Measurements from ENCODE around the gene ATP6V1C2.
"Not testable (repeated sequence)": the region's sequence is repeated elsewhere in the genome, so short reads cannot be mapped to it uniquely, and the experiment has no call there.

ATP6V1C2 gene

DNA sequence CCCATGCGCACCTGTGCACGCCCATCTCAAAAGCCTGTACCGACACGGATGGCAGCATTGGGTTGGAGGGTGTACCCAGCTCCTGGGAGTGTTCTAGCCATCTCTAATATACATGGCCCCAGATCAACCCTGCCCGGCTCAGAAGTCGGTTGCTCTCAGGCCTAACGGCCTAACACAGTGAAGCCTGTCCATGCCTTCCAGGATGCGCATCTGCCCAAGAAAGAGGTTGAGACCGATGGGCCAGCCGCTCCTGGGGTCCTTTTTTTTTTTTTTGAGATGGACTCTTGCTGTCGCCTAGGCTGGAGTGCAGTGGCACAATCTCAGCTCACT lies 59.0 kb downstream of the ATP6V1C2 start:
- peaks cover 59% of the 10 kb centered on the region for H3K36me3 ChIP-seq (ENCODE audit: control insufficient read depth, low read depth, low read length)
- H3K9ac ChIP-seq (ENCODE audit: low read length) = no peak overlapping the region
- no peak overlapping the region for H3K4me3 ChIP-seq (ENCODE audit: low read length)
- no peak overlapping the region for H3K27ac ChIP-seq (ENCODE audit: low read length)
- H3K4me1 ChIP-seq (ENCODE audit: control insufficient read depth, low read depth, low read length) = no peaks in the 10 kb centered on the region
- no peaks in the 10 kb centered on the region for H3K9me3 ChIP-seq (ENCODE audit: control insufficient read depth, low read depth, low read length)
- no peaks in the 10 kb centered on the region for H3K27me3 ChIP-seq (ENCODE audit: control insufficient read depth, insufficient read depth, low read length)

DNA sequence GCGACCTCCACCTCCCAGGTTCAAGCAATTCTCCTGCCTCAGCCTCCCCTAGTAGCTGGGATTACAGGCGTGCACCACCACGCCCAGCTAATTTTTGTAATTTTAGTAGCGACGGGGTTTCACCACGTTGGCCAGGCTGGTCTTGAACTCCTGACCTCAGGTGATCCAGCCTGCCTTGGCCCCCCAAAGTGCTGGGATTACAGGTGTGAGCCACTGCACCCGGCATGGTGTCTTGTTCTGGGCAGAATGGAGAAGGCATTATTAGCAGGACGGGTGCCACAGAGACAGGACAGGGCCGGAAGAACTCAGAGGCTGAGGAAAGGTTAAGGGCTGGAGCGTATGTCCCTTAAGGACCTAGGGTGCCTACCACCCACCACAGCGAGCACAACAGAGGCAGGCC lies 59.4 kb downstream of the ATP6V1C2 start:
- not testable (repeated sequence) for H3K9me3 ChIP-seq (ENCODE audit: control insufficient read depth, low read depth, low read length); H3K27ac ChIP-seq (ENCODE audit: low read length); H3K9ac ChIP-seq (ENCODE audit: low read length); H3K4me3 ChIP-seq (ENCODE audit: low read length); H3K4me1 ChIP-seq (ENCODE audit: control insufficient read depth, low read depth, low read length); H3K27me3 ChIP-seq (ENCODE audit: control insufficient read depth, insufficient read depth, low read length)
- H3K36me3 ChIP-seq (ENCODE audit: control insufficient read depth, low read depth, low read length) = peaks cover 62% of the 10 kb centered on the region

DNA sequence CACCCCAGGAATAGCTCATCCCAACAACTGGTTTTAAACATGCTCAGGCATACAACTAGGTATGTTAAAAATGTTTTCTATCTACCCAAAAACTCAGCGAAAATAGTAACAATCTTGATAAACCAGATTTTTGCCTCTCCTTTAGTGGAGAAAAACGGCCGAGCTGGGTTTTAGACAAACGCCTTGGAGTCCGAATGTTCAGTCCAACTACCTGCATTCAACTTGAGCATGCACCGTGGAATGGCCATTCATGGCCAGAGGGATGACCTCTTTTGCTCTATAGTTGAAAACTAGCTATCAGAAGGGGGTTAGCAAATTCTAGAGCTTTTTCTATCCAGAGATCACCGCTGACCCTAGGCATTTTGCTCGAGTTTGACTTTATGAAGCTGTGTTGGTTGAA lies 60.3 kb downstream of the ATP6V1C2 start:
- peaks cover 72% of the 10 kb centered on the region for H3K36me3 ChIP-seq (ENCODE audit: control insufficient read depth, low read depth, low read length)

DNA sequence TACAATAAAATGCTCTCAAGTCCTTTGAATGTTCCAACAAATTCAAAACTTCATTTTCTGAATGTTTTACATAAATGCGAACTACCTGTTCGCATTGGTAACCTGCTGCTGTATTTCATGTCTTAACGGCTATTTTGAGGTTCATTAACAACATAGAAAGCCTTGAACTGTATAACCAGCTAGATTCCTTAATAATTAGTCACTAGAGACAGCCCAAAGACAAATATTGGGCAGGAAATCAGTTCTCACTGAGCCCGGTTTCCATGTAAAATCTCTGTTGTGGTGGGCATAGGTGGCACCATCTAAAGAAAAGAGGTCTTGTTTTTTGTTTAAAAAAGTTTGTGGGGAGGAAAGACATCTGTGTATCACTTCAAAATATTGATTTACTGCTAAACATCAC lies 62.0 kb downstream of the ATP6V1C2 start:
- Histone ChIP-seq H3K9me3 (ENCODE audit: control insufficient read depth, low read depth, low read length) (no peaks in the 10 kb centered on the region), H3K27ac (ENCODE audit: low read length) (no peak overlapping the region), H3K9ac (ENCODE audit: low read length) (no peak overlapping the region), H3K36me3 (ENCODE audit: control insufficient read depth, low read depth, low read length) (peaks cover 81% of the 10 kb centered on the region), H3K4me3 (ENCODE audit: low read length) (no peak overlapping the region), H3K27me3 (ENCODE audit: control insufficient read depth, insufficient read depth, low read length) (no peaks in the 10 kb centered on the region), H3K4me1 (ENCODE audit: control insufficient read depth, low read depth, low read length) (no peaks in the 10 kb centered on the region)

More for the DNA sequence above, 60.3 kb downstream of the ATP6V1C2 start:
- H3K9ac ChIP-seq (ENCODE audit: low read length) = no peak overlapping the region
- H3K27me3 ChIP-seq (ENCODE audit: control insufficient read depth, insufficient read depth, low read length) = no peaks in the 10 kb centered on the region
- no peak overlapping the region for H3K27ac ChIP-seq (ENCODE audit: low read length)
- no peak overlapping the region for H3K4me3 ChIP-seq (ENCODE audit: low read length)
- H3K9me3 ChIP-seq (ENCODE audit: control insufficient read depth, low read depth, low read length) = no peaks in the 10 kb centered on the region
- H3K4me1 ChIP-seq (ENCODE audit: control insufficient read depth, low read depth, low read length) = no peaks in the 10 kb centered on the region

DNA sequence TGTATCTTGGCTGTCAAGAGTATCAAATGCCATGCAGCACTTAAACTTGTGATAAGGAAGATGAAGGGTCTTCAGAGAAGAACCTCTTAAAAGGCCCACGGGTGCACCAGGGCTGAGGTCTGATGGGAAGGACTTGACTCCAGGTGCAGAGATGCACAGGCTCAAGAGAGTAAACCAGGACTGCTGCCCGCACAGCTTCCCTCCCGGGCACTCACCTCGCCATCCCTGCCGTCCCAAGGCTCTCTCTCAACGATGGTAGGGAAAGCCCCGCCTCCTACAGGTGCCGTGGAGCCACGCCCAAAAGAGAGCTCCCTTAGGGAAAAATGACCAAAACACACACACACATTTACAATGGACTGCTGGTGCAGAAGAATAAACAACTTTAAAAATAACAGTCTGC lies 63.3 kb downstream of the ATP6V1C2 start:
- Histone ChIP-seq H3K27me3 (ENCODE audit: control insufficient read depth, insufficient read depth, low read length) (no peaks in the 10 kb centered on the region), H3K36me3 (ENCODE audit: control insufficient read depth, low read depth, low read length) (peaks cover 90% of the 10 kb centered on the region), H3K9ac (ENCODE audit: low read length) (no peak overlapping the region), H3K27ac (ENCODE audit: low read length) (no peak overlapping the region), H3K9me3 (ENCODE audit: control insufficient read depth, low read depth, low read length) (no peaks in the 10 kb centered on the region), H3K4me1 (ENCODE audit: control insufficient read depth, low read depth, low read length) (no peaks in the 10 kb centered on the region), H3K4me3 (ENCODE audit: low read length) (no peak overlapping the region)

DNA sequence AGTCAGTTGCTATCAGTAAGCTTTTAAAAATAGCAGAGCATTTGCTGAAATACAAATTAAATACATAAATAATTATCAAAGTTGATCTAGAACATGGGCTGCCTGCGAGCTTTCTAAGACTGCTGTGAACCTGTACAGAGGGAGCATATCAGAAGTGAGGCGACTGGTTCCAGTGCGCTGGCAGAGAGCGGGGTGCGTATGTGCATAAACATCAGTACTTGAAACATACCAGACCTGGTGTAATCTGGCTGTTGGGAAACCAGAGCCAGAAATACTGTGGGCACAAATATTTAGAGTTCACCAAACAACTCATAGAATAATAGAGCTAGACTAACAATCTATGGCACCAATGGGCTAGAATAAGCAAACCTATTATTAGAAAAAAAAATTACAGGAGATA lies 63.8 kb downstream of the ATP6V1C2 start:
- no peak overlapping the region for H3K4me3 ChIP-seq (ENCODE audit: low read length)
- H3K36me3 ChIP-seq (ENCODE audit: control insufficient read depth, low read depth, low read length) = peaks cover 90% of the 10 kb centered on the region
- no peaks in the 10 kb centered on the region for H3K4me1 ChIP-seq (ENCODE audit: control insufficient read depth, low read depth, low read length)
- H3K27ac ChIP-seq (ENCODE audit: low read length) = no peak overlapping the region
- H3K27me3 ChIP-seq (ENCODE audit: control insufficient read depth, insufficient read depth, low read length) = no peaks in the 10 kb centered on the region
- no peaks in the 10 kb centered on the region for H3K9me3 ChIP-seq (ENCODE audit: control insufficient read depth, low read depth, low read length)
- H3K9ac ChIP-seq (ENCODE audit: low read length) = no peak overlapping the region

DNA sequence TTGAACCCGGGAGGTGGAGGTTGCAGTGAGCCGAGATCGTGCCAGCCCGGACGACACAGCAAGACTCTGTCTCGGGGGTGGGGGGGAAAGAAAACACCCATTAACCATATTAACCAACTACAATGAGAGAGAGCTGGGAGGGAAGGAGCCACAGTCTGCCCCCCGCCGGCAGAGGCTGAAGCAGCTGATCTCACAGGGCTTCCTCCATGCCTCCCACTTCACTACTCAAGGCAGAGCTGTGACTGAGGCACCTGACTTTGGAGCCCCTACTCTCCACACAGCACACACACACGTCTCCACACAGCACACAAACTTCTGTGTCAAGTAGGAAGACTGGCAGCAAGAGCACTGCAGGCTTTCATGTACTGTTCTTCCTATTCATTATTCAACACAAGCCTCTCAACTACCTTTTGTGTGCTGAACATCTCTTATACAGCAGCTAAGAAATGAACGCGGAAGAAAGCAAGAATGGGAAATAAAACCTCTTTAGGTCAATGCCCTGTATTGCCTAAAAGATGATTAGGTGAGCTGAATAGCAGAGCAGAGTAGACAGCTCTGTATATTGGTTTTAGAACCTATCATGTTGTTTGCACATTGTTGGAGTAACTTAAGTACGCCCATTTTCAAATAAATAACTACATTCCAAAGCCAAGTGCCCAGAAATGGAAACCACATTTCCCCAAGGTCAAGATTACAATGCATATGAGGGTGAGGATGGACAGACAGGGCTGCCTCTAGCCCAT lies 65.0 kb downstream of the ATP6V1C2 start:
- H3K36me3 ChIP-seq (ENCODE audit: control insufficient read depth, low read depth, low read length) = peaks cover 90% of the 10 kb centered on the region

DNA sequence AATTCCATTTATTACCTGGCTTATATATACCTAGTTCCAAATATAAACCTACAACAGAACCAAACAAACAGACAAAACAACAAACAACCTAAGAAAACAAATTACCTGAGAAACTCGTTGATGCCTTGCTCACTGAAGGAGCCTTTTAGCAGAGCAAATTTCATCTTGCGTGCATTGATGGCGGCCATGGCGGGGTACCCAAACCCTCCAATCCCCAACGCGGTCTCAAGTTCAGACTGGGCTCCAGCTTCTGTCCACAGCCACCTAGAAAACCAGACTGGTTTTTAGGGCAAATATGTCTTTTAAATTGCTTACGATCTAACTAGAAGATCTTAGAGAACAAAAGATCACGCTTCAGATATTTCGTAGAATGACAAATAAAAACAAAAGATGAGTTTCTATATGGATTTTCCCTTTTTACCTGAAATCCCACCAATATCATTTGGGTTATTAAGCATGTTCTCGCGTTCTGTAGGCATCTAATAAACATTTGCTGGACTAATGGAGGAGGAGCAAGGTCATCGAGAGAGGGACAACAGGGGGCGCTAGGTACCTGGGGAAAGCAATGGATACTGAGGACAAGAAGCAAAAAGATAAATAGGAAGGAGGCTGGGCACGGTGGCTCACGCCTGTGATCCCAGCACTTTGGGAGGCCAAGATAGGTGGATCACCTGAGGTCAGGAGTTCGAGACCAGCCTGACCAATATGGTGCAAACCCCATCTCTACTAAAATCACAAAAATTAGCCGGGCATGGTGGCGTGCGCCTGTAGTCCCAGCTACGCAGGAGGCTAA lies 65.9 kb downstream of the ATP6V1C2 start:
- Histone ChIP-seq H3K9me3 (ENCODE audit: control insufficient read depth, low read depth, low read length) (no peaks in the 10 kb centered on the region), H3K27me3 (ENCODE audit: control insufficient read depth, insufficient read depth, low read length) (no peaks in the 10 kb centered on the region), H3K36me3 (ENCODE audit: control insufficient read depth, low read depth, low read length) (peaks cover 90% of the 10 kb centered on the region), H3K27ac (ENCODE audit: low read length) (no peak overlapping the region), H3K4me1 (ENCODE audit: control insufficient read depth, low read depth, low read length) (no peaks in the 10 kb centered on the region), H3K4me3 (ENCODE audit: low read length) (no peak overlapping the region), H3K9ac (ENCODE audit: low read length) (no peak overlapping the region)

More for the DNA sequence above, 65.0 kb downstream of the ATP6V1C2 start:
- Histone ChIP-seq H3K4me1 (ENCODE audit: control insufficient read depth, low read depth, low read length) (no peaks in the 10 kb centered on the region), H3K4me3 (ENCODE audit: low read length) (no peak overlapping the region), H3K27me3 (ENCODE audit: control insufficient read depth, insufficient read depth, low read length) (no peaks in the 10 kb centered on the region), H3K27ac (ENCODE audit: low read length) (no peak overlapping the region), H3K9me3 (ENCODE audit: control insufficient read depth, low read depth, low read length) (no peaks in the 10 kb centered on the region), H3K9ac (ENCODE audit: low read length) (no peak overlapping the region)

DNA sequence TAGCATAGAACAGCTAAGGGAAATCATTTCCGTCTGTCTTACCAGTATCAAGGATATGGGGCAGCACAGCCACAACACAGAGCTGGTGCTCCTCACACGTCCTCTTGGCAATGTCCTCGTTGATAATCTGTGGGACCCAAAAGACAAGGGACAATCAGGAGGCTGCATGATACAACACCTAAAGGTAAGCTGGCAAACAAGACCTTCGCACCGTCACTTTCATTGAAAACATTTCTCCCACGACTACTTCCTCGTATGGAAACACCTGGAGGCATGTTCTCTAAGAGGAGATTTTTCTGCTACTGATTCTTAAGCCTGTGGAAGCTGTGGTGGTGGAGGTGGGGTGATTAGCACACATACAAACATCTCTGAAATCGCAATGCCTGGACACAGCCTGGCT lies 67.4 kb downstream of the ATP6V1C2 start:
- Histone ChIP-seq H3K9me3 (ENCODE audit: control insufficient read depth, low read depth, low read length) (no peaks in the 10 kb centered on the region), H3K27me3 (ENCODE audit: control insufficient read depth, insufficient read depth, low read length) (no peaks in the 10 kb centered on the region), H3K27ac (ENCODE audit: low read length) (no peak overlapping the region), H3K36me3 (ENCODE audit: control insufficient read depth, low read depth, low read length) (peaks cover 89% of the 10 kb centered on the region), H3K9ac (ENCODE audit: low read length) (no peak overlapping the region), H3K4me1 (ENCODE audit: control insufficient read depth, low read depth, low read length) (no peaks in the 10 kb centered on the region), H3K4me3 (ENCODE audit: low read length) (no peak overlapping the region)

DNA sequence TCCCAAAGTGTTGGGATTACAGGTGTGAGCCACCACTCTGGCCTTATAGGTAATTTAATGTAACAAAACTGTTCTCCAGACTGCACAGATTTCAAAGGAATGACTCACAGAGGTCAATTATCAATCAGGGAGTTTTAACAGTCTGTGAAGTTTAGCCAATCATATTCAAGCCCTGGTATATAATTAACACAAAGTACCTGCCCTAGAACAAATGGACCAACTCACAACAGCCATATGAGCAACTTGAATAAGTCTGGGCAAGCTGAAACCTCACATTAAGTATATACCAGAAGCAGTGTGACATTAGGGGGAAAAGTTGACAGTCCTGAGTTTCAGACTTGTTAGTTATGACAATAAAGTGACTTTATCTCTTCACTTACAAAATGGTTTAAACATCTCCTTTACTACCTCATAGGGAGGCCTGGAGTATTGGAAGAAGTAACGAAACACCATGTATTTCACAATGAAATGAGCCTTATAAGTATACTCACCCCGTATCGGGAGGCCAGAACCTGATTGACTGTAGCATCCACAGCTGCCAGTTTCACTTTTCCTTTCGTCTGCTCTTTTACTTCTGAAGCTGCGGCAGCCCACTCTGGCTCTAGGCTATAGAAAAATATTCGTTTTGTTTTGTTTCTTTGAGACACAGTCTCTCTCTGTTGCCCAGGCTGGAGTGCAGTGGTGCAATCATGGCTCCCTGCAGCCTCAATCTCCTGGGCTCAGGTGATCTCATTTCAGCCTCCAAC lies 69.0 kb downstream of the ATP6V1C2 start:
- Histone ChIP-seq H3K27me3 (ENCODE audit: control insufficient read depth, insufficient read depth, low read length) (no peaks in the 10 kb centered on the region), H3K9ac (ENCODE audit: low read length) (no peak overlapping the region), H3K9me3 (ENCODE audit: control insufficient read depth, low read depth, low read length) (no peaks in the 10 kb centered on the region), H3K27ac (ENCODE audit: low read length) (no peak overlapping the region), H3K4me1 (ENCODE audit: control insufficient read depth, low read depth, low read length) (no peaks in the 10 kb centered on the region), H3K36me3 (ENCODE audit: control insufficient read depth, low read depth, low read length) (peaks cover 83% of the 10 kb centered on the region), H3K4me3 (ENCODE audit: low read length) (no peak overlapping the region)

DNA sequence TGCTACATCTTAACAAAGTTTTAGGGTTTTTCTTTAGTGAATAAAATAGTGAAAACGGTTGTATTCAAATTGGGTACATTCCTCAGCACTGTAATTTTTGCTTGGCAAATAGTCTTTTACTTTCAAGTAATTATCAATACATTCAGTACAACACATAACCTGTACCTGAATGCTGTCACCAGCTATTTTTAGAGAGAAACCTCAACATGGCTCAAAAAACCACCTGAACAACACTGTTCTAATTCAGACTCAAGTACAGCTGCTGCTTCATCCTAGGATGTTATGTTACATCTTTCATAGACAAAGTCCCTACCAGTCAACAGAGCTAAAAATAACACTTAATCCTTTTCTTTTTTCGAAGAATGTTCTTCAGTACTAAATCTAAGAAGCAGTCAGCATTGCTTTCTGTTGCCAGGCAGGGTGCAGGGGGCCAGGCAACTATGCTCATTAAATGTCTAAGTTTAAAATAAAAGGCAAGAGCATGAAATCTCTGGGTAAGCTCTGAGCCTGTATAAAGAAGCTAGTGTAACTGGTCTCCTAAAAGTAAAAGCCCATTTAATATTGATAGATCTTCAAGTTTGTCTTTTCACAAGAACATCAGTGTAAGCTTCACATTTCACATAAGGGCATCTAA lies 70.7 kb downstream of the ATP6V1C2 start:
- Histone ChIP-seq H3K36me3 (ENCODE audit: control insufficient read depth, low read depth, low read length) (peaks cover 79% of the 10 kb centered on the region), H3K27ac (ENCODE audit: low read length) (no peak overlapping the region), H3K4me3 (ENCODE audit: low read length) (no peak overlapping the region)

More for the DNA sequence above, 70.7 kb downstream of the ATP6V1C2 start:
- Histone ChIP-seq H3K9ac (ENCODE audit: low read length) (no peak overlapping the region), H3K9me3 (ENCODE audit: control insufficient read depth, low read depth, low read length) (no peaks in the 10 kb centered on the region), H3K4me1 (ENCODE audit: control insufficient read depth, low read depth, low read length) (no peaks in the 10 kb centered on the region), H3K27me3 (ENCODE audit: control insufficient read depth, insufficient read depth, low read length) (no peaks in the 10 kb centered on the region)
